Astrocyte (in vitro differentiated cells and primary cell): ENCODE data around the gene FFAR3.

Experiments used
- CTCF ChIP-seq: IDR thresholded peaks from 2 replicates; pipeline ENCODE4 v1.5.1; 2011; ENCODE audit warnings: low read depth, mild to moderate bottlenecking, inconsistent platforms, low read length, moderate library complexity; ENCODE audit not compliant: insufficient read depth
- EZH2 ChIP-seq: IDR thresholded peaks from 2 replicates; pipeline ENCODE4 v1.6.1; 2012; ENCODE audit warnings: mild to moderate bottlenecking, low read length, inconsistent platforms; ENCODE audit not compliant: insufficient read depth

DNA sequence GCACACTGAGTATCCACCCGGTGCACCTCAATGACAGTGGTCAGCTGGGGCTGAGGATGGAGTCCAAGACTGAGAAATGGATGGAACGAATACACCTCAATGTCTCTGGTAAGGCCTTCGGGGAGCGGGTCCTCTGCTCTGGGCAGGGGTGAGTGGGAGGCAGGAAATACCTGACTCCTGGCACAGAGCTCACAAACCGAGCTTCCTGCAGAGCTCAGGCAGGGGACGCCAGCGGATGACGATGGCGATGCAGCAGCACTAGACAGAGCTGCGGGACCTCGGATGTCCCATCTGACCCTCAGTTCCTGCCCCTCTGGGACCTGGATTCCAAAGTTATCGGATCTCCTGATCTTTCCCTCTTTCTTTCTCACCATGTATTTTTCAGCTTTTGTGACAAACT lies 25.4 kb upstream of the FFAR3 start:
- TF ChIP-seq CTCF, result no peak
- TF ChIP-seq EZH2, result no peak
